K562 (cell line): ENCODE results near the gene TIMM8A. TPM values are rescaled to one million over a fixed set of nuclear protein-coding genes. Genes with fewer than 3 reads are reported as not detected.

Experiments
- ATF1 ChIP-seq, 2 experiments: fragments of 450-650 bp in 1 of 2; IDR thresholded peaks; 2 replicates each; pipeline ENCODE4 v1.6.1; 2016; ENCODE audit warnings: missing compliant biosample characterization in 1 of 2, missing genetic modification characterization in 1 of 2
- ATF3 ChIP-seq, 2 experiments: fragments of 450-650 bp in 1 of 2; sonication (generic) in 1 of 2; formaldehyde crosslinking in 1 of 2; IDR thresholded peaks in 1 of 2; conservative IDR thresholded peaks in 1 of 2; 2 replicates each; pipeline versions ENCODE4 v1.6.1 to v1.8.1; 2016 to 2023; ENCODE audit warnings: mild to moderate bottlenecking in 2 of 2, moderate library complexity in 2 of 2, inconsistent platforms in 1 of 2, missing genetic modification reagents in 1 of 2
- CCAR2 ChIP-seq: fragments of 200-400 bp; formaldehyde crosslinking; IDR thresholded peaks from 2 replicates; pipeline ENCODE4 v1.6.1; 2017; ENCODE audit warnings: mild to moderate bottlenecking, low read depth, low read length
- CHD7 ChIP-seq: fragments of 200-600 bp; sonication (generic); IDR thresholded peaks from one replicate; pipeline ENCODE4 v1.6.1; 2012; ENCODE audit warnings: mild to moderate bottlenecking, low read depth, low read length, inconsistent platforms
- SMAD4 ChIP-seq: fragments of 250-450 bp; sonication (Bioruptor Pico); conservative IDR thresholded peaks from 2 replicates; pipeline ENCODE4 v1.8.0; 2021; ENCODE audit warnings: inconsistent platforms, mild to moderate bottlenecking, moderate library complexity
- TCF3 ChIP-seq: sonication (generic); formaldehyde crosslinking; IDR thresholded peaks from 2 replicates; pipeline ENCODE4 v1.4.0; 2020; ENCODE audit warnings: mild to moderate bottlenecking, missing genetic modification reagents
- U2AF2 ChIP-seq: fragments of 200-400 bp; formaldehyde crosslinking; optimal IDR thresholded peaks from 2 replicates; pipeline ENCODE3; 2017; ENCODE audit warnings: low read depth, mild to moderate bottlenecking, low read length
- ZNF143 ChIP-seq: sonication (generic); formaldehyde crosslinking; IDR thresholded peaks from 2 replicates; pipeline ENCODE4 v1.9.0; 2022; ENCODE audit warnings: mild to moderate bottlenecking, missing genetic modification reagents
- ZSCAN32 ChIP-seq: fragments of 450-650 bp; formaldehyde crosslinking; IDR thresholded peaks from 2 replicates; pipeline ENCODE4 v1.4.0; 2020; ENCODE audit warnings: mild to moderate bottlenecking, moderate library complexity
- polyA plus RNA-seq, 8 experiments: library from polyadenylated mRNA; depleted of rRNA in 4 of 8; stranded (reverse) in 5 of 8; unstranded in 3 of 8; fragments of >200 nt; fragmentation: Nextera tagmentation in 2 of 8; fragmentation: Illumina TruSeq in 1 of 8; extraction: Ambion mirVana in 2 of 8; extraction: Trizol in 1 of 8; gene quantifications; 2 replicates each; pipeline versions ENCODE4 v1.2.1 to v1.2.3, GENCODE V29; 2011 to 2014; ENCODE audit warnings: inconsistent platforms in 1 of 8, missing spikeins in 1 of 8
- total RNA-seq, 7 experiments: library from RNA; depleted of rRNA in 6 of 7; stranded (reverse); fragments of >200 nt in 6 of 7; fragmentation: Illumina TruSeq in 2 of 7; extraction: Trizol in 2 of 7; gene quantifications; 2 replicates each; pipeline versions ENCODE4 v1.2.1 to v1.2.3, GENCODE V29; 2011 to 2021; ENCODE audit warnings: low replicate concordance in 1 of 7
- TF ChIP-seq, protein P1 (sequence below): fragments of 250-450 bp; sonication (Bioruptor Pico); IDR thresholded peaks from 2 replicates; pipeline ENCODE4 v1.4.0; 2020; ENCODE audit warnings: borderline replicate concordance
- TF ChIP-seq, protein P2 (sequence below): fragments of 450-650 bp; IDR thresholded peaks from 2 replicates; pipeline ENCODE4 v1.6.1; 2017; ENCODE audit warnings: mild to moderate bottlenecking, moderate library complexity

The TIMM8A gene
- total and polyA plus RNA-seq, 9 of the 15 experiments (the other 6 are each of a cell fraction or from before 2014, with no cell fraction given): 10.9 to 132 (median 41.1) TPM

DNA sequence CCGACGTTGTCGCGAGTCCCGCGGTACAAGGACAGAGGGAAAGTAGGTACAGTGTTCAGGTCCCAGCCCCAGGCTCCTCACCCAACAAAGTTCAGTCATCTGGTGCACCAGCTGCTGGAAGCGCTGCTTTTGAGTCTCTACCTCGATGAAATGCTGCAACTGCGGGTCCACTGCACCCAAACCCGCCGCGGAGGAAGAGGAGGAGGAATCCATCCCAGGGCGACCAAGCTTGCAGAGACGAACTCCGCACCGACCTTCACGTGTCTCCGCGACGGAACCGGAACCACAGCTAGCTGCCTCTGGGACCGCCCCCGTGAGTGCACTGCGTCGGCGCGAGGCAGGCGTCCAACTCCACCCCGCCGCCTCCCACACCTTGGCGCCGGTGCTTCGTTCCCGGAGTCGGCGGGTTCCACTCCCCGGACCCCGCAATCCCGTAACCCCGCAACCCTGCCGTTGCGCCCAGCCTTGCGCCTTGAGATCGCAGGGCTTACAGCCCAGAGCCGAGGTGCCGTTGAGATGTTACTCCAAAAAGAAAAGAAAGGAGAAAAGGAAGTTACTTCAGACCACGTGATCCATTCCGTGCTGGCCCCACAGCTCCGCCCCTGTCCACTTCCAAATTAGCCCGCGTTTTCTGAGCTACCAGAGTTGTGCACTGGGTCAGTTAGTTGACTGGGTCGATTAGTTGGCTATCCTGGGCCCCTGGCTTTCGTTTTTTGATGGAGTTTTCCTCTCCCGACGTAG is at the start of gene TIMM8A (continued):
- no peak for TF ChIP-seq CHD7
- TF ChIP-seq, protein P1, sequence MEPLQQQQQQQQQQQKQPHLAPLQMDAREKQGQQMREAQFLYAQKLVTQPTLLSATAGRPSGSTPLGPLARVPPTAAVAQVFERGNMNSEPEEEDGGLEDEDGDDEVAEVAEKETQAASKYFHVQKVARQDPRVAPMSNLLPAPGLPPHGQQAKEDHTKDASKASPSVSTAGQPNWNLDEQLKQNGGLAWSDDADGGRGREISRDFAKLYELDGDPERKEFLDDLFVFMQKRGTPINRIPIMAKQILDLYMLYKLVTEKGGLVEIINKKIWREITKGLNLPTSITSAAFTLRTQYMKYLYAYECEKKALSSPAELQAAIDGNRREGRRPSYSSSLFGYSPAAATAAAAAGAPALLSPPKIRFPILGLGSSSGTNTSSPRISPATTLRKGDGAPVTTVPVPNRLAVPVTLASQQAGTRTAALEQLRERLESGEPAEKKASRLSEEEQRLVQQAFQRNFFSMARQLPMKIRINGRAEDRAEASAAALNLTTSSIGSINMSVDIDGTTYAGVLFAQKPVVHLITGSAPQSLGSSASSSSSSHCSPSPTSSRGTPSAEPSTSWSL (CRISPR knock-in tag): no peak
- TF ChIP-seq U2AF2: no peak
- TF ChIP-seq ZNF143: no peak
- 0 out of 2 replicates have a peak, but pooled peaks have one; percentile 41 for TF ChIP-seq SMAD4
- TF ChIP-seq ATF3 (IDR thresholded peaks at IDR 0.05): no peak
- 0 out of 2 replicates have a peak, but pooled peaks have one; percentile 36 for TF ChIP-seq ATF3 (CRISPR knock-in tag; conservative IDR thresholded peaks at IDR 0.05)
- no peak for TF ChIP-seq ATF1 (CRISPR knock-in tag; IDR thresholded peaks at IDR 0.05)
- 0 out of 2 replicates have a peak, but pooled peaks have one; percentile 53 for TF ChIP-seq ATF1 (tag; IDR thresholded peaks at IDR 0.05)
- no peak for TF ChIP-seq CCAR2
- no peak for TF ChIP-seq ZSCAN32
- TF ChIP-seq, protein P2, sequence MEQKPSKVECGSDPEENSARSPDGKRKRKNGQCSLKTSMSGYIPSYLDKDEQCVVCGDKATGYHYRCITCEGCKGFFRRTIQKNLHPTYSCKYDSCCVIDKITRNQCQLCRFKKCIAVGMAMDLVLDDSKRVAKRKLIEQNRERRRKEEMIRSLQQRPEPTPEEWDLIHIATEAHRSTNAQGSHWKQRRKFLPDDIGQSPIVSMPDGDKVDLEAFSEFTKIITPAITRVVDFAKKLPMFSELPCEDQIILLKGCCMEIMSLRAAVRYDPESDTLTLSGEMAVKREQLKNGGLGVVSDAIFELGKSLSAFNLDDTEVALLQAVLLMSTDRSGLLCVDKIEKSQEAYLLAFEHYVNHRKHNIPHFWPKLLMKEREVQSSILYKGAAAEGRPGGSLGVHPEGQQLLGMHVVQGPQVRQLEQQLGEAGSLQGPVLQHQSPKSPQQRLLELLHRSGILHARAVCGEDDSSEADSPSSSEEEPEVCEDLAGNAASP: no peak
- TF ChIP-seq TCF3 (CRISPR knock-in tag): no peak
